Lower leg skin (tissue), 3 donors: ENCODE results near the gene ALPG.

Experiments used
- CTCF ChIP-seq, 3 donors: fragments of 450-650 bp; IDR thresholded peaks; one replicate each; pipeline ENCODE4 v1.5.1; 2016; ENCODE audit warnings: antibody characterized with exemption in 3 of 3, mild to moderate bottlenecking in 3 of 3, moderate library complexity in 2 of 3
- POLR2A ChIP-seq, 2 donors: fragments of 450-650 bp; IDR thresholded peaks; one replicate each; pipeline ENCODE4 v1.6.1; 2016 to 2017; ENCODE audit warnings: antibody characterized with exemption in 2 of 2, mild to moderate bottlenecking in 1 of 2, moderate library complexity in 1 of 2

GRCh38 chr2:232405943-232406510, 617 bp upstream of the ALPG start:
- TF ChIP-seq CTCF (IDR thresholded peaks at IDR 0.05), result no peak
- TF ChIP-seq POLR2A (IDR thresholded peaks at IDR 0.05), result no peak
